GM21447 (cell line): ENCODE measurements around the gene KIF6.
"Not testable (repeated sequence)": the region's sequence is repeated elsewhere in the genome, so short reads cannot be mapped to it uniquely, and the experiment has no call there.

Experiments used
- ATAC-seq: cut with Tn5 transposase; IDR thresholded peaks from one replicate; pipeline ENCODE4 v1.9.1; 2021; ENCODE audit not compliant: unreplicated experiment

Gene KIF6

GRCh38 chr6:39515006-39515405 is 210.2 kb downstream of the KIF6 start:
- ATAC-seq: no peak

GRCh38 chr6:39509831-39510230 is 215.4 kb downstream of the KIF6 start:
- ATAC-seq: not testable (repeated sequence)

GRCh38 chr6:39508515-39508914 is 216.7 kb downstream of the KIF6 start:
- ATAC-seq: no peak

DNA sequence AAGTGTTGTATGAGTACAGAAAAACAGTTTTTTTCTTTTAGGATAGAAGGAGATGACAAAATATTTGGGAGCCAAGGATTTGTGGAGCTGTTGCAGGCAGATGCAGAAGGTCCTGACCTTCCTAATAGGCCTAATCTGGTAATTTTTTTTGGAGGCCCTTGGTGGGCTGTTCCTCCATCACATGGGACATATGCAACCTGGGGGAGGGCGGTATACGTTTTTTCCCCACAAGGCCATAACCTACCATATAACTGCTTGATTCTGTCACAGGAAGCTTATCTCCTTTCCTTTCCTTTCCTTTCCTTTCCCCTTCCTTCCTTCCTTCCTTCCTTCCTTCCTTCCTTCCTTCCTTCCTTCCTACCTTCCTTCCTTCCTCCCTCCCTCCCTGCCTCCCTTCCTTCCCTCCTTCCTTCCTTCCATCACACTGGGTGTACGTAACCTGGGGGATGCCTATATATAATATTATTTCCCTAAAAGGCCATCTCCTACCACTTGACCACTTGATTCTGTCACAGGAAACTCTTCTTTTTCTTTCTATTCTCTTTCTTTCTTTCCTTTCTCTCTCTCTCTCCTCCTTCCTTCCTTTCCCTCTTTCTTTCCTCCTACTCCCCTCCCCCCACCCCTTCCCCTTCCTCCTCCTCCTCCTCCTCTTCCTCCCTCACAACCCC is 217.7 kb downstream of the KIF6 start:
- no peak for ATAC-seq

DNA sequence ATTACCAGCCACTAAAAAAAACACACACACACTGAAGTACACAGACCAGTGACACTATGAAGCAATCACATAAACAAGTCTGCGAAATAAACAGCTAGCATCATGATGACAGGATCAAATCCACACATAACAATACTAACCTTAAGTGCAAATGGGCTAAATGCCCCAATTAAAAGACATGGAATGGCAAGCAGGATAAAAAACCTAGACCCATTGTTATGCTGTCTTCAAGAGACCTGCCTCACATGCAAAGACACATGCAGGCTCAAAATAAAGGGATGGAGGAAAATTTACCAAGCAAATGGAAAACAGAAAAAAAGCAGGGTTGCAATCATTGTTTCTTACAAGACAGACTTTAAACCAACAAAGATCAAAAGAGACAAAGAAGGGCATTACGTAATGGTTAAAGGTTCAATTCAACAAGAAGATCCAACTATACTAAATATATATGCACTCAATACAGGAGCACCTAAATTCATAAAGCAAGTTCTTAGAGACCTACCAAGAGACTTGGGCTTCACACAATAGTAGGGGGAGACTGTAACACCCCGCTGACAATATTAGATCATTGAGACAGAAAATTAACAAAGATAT is 222.7 kb downstream of the KIF6 start:
- ATAC-seq: not testable (repeated sequence)

DNA sequence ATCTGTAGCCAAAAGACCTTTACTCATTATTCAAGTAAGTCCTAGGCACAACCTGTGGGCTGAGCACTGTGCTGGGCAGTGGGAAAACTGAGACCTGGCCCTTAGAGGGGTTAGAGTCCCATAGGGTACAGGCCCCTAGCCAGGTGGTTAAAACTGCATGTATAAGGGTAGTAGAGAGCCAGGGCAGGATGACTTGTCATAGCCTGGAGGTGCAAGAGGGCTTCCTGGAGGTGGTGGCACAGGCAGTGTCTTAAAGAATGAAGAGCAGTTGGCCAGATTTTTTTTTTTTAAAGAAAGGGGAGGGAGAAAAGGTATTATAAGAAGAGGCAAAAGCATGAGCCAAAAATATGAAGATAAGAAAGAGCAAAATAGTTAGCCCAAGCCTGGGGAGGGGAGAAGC is 226.2 kb downstream of the KIF6 start:
- ATAC-seq: no peak

DNA sequence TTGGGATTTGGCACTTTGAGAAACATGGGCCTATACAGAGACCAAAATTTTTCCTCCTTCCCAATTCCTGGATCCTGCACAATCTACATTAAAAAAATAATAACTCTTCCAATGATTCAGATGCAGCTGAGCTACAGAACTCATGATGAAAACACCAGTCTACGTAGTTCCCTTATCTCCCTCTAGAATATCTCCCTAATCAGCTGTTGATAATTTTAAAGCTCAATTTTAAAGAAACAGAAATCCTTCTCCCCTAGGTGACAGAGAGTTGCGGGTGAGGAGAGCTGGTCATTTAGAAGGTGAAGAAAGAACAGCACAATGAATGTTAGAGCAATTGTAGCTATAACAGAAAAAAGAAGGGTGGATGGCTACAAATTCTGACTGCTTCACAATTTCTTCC is 227.1 kb downstream of the KIF6 start:
- no peak for ATAC-seq

DNA sequence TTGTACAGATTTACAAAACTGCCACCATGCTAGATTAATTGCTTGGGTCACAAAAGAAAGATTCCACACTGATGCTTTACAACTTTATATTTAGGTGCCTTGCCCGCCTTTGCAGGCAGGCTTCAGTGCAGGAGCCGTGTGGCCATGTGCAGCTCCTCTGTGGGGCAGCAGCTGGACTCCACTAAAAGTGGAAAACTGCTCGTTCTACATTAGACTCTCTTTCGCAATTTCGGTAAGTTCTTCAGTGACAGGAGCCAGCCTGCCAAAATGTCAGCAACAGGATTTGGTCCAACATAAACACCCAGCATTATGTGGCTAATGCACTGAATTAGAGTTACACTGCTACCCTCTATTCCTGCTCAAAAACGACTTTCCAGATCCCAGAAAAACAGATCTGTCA is 228.3 kb downstream of the KIF6 start:
- ATAC-seq: no peak

- ATAC-seq: no peak
Measured at GRCh38 chr6:39496456-39496855, 228.8 kb downstream of the KIF6 start.

GRCh38 chr6:39495640-39496039 is 229.6 kb downstream of the KIF6 start:
- no peak for ATAC-seq

DNA sequence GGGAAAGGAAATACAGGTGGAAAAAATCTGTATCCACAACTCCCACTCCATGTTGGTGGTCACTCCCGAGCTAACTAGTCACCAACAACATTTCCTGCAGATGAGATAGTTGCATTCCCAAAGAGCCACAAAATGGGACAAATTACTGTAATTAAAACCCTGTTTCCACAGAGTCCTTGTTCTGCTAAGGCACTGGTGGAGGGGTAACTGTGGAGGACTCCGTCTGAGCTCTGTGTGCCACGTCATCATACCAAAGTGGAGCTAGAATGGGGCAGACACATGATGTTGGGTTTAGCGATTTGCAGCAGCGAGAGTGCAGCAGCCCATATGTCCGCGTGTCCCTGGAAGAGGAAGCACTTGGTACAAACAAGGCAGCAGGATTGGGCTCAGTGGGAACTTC is 230.2 kb downstream of the KIF6 start:
- ATAC-seq: no peak

- no peak for ATAC-seq
Measured at GRCh38 chr6:39493777-39494176, 231.4 kb downstream of the KIF6 start.

DNA sequence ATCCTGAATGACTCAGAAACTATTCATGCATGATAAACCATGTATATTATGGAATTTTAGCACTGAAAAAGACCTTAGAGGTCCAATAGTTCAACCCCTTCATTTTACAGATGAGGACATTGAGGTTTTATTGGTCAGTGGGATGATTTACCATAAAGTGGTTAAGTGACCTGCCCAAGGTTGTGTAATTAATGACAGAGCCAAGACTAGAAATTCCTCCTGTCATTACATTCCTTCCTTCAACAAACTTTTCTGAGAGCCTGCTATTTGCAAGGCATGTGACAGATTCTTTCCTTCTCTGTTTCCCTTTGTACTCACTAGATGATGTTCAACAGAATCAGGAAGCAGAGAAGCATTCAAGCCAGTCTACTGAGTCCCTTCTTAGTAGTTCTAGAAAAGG is 232.0 kb downstream of the KIF6 start:
- no peak for ATAC-seq

DNA sequence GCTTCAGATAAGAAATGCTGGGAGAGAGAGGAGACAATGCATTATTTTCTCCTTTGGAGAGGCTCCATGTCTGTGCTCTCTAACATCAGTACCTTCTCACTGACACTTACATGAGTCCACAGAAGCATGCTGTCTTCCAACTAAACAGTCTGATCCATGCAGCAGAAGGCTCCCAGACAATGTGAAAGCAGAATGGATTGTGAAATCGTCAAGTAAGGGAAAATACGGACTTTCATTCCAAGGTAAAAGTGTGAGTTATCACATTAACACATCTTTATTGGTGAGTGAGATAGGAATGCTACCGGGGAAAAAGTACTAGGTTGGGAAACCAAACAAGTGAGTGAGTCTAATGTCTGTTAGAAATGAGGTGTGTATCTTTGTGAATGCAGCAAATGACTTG is 235.1 kb downstream of the KIF6 start:
- no peak for ATAC-seq

GRCh38 chr6:39488255-39488879 is 236.8 kb downstream of the KIF6 start:
- ATAC-seq: no peak

- no peak for ATAC-seq
Measured at GRCh38 chr6:39484276-39484675, 240.9 kb downstream of the KIF6 start.

DNA sequence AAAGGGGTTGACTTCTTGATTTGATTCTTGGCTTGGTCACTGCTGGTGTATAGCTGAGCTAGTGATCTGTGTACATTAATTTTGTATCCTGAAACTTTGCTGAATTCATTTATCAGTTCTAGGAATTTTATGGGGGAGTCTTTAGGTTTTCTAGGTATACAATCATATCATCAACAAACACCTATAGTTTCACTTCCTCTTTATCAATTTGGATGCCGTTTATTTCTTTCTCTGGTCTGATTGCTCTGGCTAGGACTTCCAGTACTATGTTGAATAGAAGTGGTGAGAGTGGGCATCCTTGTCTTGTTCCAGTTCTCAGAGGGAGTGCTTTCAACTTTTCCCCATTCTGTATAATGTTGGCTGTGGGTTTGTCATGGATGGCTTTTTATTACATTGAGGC is 245.4 kb downstream of the KIF6 start:
- ATAC-seq: not testable (repeated sequence)

DNA sequence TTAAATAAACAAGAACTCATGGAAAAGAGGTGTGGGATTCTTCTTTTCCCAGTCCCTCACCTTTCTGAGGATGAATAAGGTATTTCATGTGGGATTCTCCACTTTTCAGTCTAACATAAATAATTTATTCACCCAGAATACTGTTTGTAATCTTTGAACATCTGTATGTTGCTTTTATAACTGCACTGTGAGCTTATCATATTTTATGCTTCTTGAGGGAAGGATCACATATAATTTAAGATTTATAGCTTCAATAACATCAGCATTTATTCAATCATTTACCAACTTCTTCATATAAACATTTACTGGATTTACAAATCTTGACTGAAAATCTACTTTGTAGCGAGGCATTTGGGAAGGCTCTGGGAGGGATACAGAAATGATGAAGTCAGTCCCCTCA is 248.5 kb downstream of the KIF6 start:
- no peak for ATAC-seq

DNA sequence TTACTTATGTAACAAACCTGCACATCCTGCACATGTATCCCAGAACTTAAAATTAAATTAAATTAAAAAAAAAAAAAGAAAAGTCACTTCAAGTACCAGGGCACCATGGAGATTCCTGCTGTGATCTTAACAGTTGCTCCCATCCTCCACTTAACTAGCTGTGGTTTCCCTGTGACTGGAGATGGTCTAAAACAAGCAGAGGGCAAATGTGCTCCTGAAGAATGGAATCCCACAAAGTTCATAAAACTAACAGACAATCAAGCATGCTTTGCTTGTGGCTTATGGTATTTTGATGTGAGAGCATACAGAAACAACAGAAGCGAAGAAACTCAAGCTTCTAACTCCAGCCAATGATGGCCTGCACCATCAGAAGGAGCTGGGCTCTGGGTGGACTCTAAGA is 249.1 kb downstream of the KIF6 start:
- ATAC-seq: no peak

DNA sequence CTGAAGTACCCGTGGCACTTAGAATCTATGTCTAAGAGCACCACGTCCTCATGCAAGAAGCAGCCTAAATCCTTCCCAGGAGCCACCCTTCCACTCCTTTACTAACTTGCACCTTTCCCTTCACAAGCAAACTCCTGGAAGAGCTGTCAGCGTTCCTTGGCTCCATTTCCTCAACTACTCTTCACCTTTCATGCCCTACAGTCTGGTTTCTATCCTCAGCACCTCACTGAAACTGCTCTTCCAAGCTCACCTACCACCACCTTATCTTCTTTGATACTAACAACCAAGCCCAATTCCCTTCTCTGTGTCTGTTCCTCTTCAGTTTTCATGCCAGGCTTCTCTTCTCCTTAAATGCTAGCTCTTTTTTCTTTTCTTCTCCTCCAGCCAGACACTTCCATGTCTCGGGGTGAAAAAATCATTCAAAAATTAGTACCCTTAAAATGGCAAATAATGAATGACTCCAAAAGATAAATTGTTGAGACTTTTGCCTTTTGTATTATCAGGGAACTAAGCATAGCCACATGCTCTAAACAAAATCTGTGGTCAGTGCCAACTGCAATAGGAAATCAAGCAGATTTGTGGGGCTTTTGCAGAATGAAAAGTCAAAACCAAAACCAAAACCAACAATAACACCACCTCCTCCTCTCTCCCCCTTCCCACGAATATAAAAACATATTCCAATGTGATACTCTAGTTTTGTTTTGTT is 253.1 kb downstream of the KIF6 start:
- peak; percentile 79 for ATAC-seq

- no peak for ATAC-seq
Measured at GRCh38 chr6:39470506-39470905, 254.7 kb downstream of the KIF6 start.

DNA sequence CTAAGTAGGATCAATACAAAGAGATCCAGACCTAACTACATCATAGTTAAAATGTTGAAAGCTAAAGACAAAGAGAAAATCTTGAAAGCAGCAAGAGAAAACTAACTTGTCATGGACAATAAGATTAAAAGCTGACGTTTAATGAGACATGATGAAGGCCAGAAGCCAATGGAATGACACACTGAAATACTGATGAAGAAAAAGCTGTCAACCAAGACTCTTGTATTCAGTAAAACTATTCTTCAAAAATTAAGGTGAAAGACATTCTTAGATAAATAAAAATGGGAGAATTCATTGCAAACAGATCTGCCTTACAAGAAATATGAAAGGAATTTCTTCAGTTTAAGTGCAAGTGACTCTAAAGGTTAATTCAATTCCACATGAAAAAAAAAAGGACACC is 256.8 kb downstream of the KIF6 start:
- ATAC-seq: no peak
